SK-N-SH treated with all-trans-retinoic acid at 6 μM for 48 hours (cell line): ENCODE results near the gene FRMD3.
A peak's percentile ranks its signal among the peaks of the same experiment; 100 is the strongest.

Experiments used
- ATAC-seq: fragments of 200-7000 bp; cut with Tn5 transposase; 3 replicates; pipeline ENCODE4 v1.9.1; 2020; ENCODE audit warnings: mild to moderate bottlenecking, moderate library complexity
- ARNTL ChIP-seq: fragments of 450-650 bp; formaldehyde crosslinking; IDR thresholded peaks from 2 replicates; pipeline ENCODE4 v1.5.0; 2020; ENCODE audit warnings: low read depth, mild to moderate bottlenecking, moderate library complexity, borderline replicate concordance
- CSDC2 ChIP-seq: fragments of 250-450 bp; sonication (Bioruptor Pico); IDR thresholded peaks from 2 replicates; pipeline ENCODE4 v1.5.0; 2020; ENCODE audit warnings: mild to moderate bottlenecking, moderate library complexity
- ESRRG ChIP-seq: fragments of 250-450 bp; sonication (Bioruptor Pico); IDR thresholded peaks from 2 replicates; pipeline ENCODE4 v1.6.1; 2021; ENCODE audit warnings: mild to moderate bottlenecking
- GLIS3 ChIP-seq: fragments of 250-450 bp; sonication (Bioruptor Pico); IDR thresholded peaks from 2 replicates; pipeline ENCODE4 v1.5.0; 2020; ENCODE audit warnings: mild to moderate bottlenecking, moderate library complexity
- ISL1 ChIP-seq: fragments of 250-450 bp; sonication (Bioruptor Pico); IDR thresholded peaks from 2 replicates; pipeline ENCODE4 v2.1.2; 2022; ENCODE audit warnings: mild to moderate bottlenecking, moderate library complexity
- OSR1 ChIP-seq: fragments of 250-450 bp; sonication (Bioruptor Pico); IDR thresholded peaks from 2 replicates; pipeline ENCODE4 v1.8.0; 2022; ENCODE audit warnings: moderate library complexity, mild to moderate bottlenecking, inconsistent platforms
- PPARA ChIP-seq: fragments of 250-450 bp; sonication (Bioruptor Pico); IDR thresholded peaks from 2 replicates; pipeline ENCODE4 v1.5.0; 2020; ENCODE audit warnings: mild to moderate bottlenecking, borderline replicate concordance
- RARB ChIP-seq: fragments of 250-450 bp; sonication (Bioruptor Pico); IDR thresholded peaks from 2 replicates; pipeline ENCODE4 v1.8.0; 2021; ENCODE audit warnings: mild to moderate bottlenecking, moderate library complexity
- SNAI2 ChIP-seq: fragments of 250-450 bp; sonication (Bioruptor Pico); IDR thresholded peaks from 2 replicates; pipeline ENCODE4 v1.5.0; 2020; ENCODE audit warnings: mild to moderate bottlenecking, moderate library complexity
- TOX ChIP-seq: fragments of 250-450 bp; sonication (Bioruptor Pico); IDR thresholded peaks from 2 replicates; pipeline ENCODE4 v1.8.0; 2021; ENCODE audit warnings: mild to moderate bottlenecking, moderate library complexity, borderline replicate concordance
- ZC3H10 ChIP-seq: fragments of 250-450 bp; sonication (Bioruptor Pico); IDR thresholded peaks from 2 replicates; pipeline ENCODE4 v1.5.1; 2021; ENCODE audit warnings: mild to moderate bottlenecking, moderate library complexity
- ZFP3 ChIP-seq: fragments of 250-450 bp; sonication (Bioruptor Pico); IDR thresholded peaks from 2 replicates; pipeline ENCODE4 v1.5.0; 2020; ENCODE audit warnings: mild to moderate bottlenecking, moderate library complexity
- ZFP30 ChIP-seq: fragments of 450-650 bp; formaldehyde crosslinking; IDR thresholded peaks from 2 replicates; pipeline ENCODE4 v1.5.0; 2022; ENCODE audit warnings: mild to moderate bottlenecking, moderate library complexity
- ZNF565 ChIP-seq: fragments of 450-650 bp; formaldehyde crosslinking; conservative IDR thresholded peaks from 2 replicates; pipeline ENCODE4 v1.5.0; 2020; ENCODE audit warnings: low read depth, mild to moderate bottlenecking, moderate library complexity
- ZNF70 ChIP-seq: fragments of 450-650 bp; formaldehyde crosslinking; IDR thresholded peaks from 2 replicates; pipeline ENCODE4 v1.5.0; 2020; ENCODE audit warnings: mild to moderate bottlenecking, moderate library complexity
- ZNF8 ChIP-seq: fragments of 450-650 bp; formaldehyde crosslinking; IDR thresholded peaks from 2 replicates; pipeline ENCODE4 v1.5.0; 2020; ENCODE audit warnings: mild to moderate bottlenecking, moderate library complexity
- TF ChIP-seq, protein P1 (sequence below): fragments of 250-450 bp; sonication (Bioruptor Pico); IDR thresholded peaks from 2 replicates; pipeline ENCODE4 v1.5.0; 2020; ENCODE audit warnings: mild to moderate bottlenecking, moderate library complexity
- TF ChIP-seq, protein P2 (sequence below): fragments of 250-450 bp; sonication (Bioruptor Pico); IDR thresholded peaks from 2 replicates; pipeline ENCODE4 v1.8.0; 2020; ENCODE audit warnings: mild to moderate bottlenecking, moderate library complexity, borderline replicate concordance
- TF ChIP-seq, protein P3 (sequence below): fragments of 250-450 bp; sonication (Bioruptor Pico); IDR thresholded peaks from 2 replicates; pipeline ENCODE4 v1.5.1; 2020; ENCODE audit warnings: low read depth, mild to moderate bottlenecking, moderate library complexity
- TF ChIP-seq, protein P4 (sequence below): fragments of 250-450 bp; sonication (Bioruptor Pico); IDR thresholded peaks from 2 replicates; pipeline ENCODE4 v1.5.1; 2021; ENCODE audit warnings: mild to moderate bottlenecking, moderate library complexity

FRMD3 gene

DNA sequence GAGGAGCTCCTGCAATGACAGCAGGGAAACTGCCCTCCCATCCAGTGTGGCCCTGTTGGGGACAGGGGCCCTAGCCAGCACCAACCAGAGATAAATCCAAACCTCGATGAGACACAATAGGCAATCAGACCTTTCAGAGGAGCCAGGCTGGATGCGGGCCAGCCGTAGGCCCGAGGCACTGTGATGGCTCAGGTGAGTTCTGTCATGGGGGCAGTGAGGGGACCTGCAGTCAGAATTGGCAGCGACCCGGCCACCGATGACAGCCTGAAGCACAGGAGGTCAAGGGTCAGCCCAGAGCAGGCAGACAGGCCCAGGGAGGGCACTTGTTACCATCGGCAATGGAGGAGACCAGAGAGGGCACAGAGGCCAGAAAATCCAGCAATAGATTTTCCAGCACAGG, 90.8 kb downstream of the FRMD3 start (continued):
- TF ChIP-seq, protein P1, sequence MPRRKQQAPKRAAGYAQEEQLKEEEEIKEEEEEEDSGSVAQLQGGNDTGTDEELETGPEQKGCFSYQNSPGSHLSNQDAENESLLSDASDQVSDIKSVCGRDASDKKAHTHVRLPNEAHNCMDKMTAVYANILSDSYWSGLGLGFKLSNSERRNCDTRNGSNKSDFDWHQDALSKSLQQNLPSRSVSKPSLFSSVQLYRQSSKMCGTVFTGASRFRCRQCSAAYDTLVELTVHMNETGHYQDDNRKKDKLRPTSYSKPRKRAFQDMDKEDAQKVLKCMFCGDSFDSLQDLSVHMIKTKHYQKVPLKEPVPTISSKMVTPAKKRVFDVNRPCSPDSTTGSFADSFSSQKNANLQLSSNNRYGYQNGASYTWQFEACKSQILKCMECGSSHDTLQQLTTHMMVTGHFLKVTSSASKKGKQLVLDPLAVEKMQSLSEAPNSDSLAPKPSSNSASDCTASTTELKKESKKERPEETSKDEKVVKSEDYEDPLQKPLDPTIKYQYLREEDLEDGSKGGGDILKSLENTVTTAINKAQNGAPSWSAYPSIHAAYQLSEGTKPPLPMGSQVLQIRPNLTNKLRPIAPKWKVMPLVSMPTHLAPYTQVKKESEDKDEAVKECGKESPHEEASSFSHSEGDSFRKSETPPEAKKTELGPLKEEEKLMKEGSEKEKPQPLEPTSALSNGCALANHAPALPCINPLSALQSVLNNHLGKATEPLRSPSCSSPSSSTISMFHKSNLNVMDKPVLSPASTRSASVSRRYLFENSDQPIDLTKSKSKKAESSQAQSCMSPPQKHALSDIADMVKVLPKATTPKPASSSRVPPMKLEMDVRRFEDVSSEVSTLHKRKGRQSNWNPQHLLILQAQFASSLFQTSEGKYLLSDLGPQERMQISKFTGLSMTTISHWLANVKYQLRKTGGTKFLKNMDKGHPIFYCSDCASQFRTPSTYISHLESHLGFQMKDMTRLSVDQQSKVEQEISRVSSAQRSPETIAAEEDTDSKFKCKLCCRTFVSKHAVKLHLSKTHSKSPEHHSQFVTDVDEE (CRISPR knock-in tag): no peak
- TF ChIP-seq RARB (CRISPR knock-in tag): no peak
- TF ChIP-seq ZNF8 (CRISPR knock-in tag): no peak
- no peak for TF ChIP-seq ZFP3 (CRISPR knock-in tag)
- TF ChIP-seq ZNF70 (CRISPR knock-in tag): no peak

DNA sequence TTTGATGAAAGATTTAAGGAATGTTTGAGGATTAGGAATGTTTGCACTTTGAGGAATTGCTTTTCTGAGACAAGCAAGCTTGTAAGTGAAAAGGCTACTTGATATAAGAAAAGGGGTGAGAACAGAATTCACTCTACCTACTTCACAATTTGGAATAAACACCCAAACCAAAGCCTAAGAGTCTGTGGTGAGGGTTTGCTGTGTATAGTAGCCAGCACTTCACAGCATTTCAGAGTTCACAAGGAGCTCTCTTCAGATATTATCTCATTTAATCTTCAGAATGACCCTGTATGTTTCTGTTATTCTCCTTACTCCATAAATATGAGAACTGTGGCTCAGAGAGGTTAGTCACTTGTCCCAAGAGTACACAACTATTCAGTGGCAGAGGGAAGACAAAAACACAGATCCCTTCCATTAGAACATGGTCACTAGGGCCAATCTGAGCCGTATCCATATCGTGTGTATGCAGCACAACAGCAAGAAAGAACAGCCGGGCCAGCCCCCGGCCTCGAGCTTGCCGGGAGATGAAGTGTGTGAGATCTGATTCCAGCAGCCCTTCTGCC, 92.4 kb downstream of the FRMD3 start:
- TF ChIP-seq OSR1 (CRISPR knock-in tag) (no peak), RARB (CRISPR knock-in tag) (no peak), ZC3H10 (CRISPR knock-in tag) (no peak), ARNTL (CRISPR knock-in tag) (no peak), ZNF8 (CRISPR knock-in tag) (no peak), ESRRG (CRISPR knock-in tag) (no peak), ZFP3 (CRISPR knock-in tag) (no peak), GLIS3 (no peak), TOX (CRISPR knock-in tag) (no peak), ZNF70 (CRISPR knock-in tag) (no peak), ZFP30 (CRISPR knock-in tag) (no peak), ISL1 (CRISPR knock-in tag) (no peak), ZNF565 (CRISPR knock-in tag) (no peak), PPARA (CRISPR knock-in tag) (no peak)
- TF ChIP-seq, protein P1 (CRISPR knock-in tag): no peak
- TF ChIP-seq, protein P2, sequence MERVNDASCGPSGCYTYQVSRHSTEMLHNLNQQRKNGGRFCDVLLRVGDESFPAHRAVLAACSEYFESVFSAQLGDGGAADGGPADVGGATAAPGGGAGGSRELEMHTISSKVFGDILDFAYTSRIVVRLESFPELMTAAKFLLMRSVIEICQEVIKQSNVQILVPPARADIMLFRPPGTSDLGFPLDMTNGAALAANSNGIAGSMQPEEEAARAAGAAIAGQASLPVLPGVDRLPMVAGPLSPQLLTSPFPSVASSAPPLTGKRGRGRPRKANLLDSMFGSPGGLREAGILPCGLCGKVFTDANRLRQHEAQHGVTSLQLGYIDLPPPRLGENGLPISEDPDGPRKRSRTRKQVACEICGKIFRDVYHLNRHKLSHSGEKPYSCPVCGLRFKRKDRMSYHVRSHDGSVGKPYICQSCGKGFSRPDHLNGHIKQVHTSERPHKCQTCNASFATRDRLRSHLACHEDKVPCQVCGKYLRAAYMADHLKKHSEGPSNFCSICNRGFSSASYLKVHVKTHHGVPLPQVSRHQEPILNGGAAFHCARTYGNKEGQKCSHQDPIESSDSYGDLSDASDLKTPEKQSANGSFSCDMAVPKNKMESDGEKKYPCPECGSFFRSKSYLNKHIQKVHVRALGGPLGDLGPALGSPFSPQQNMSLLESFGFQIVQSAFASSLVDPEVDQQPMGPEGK (CRISPR knock-in tag): no peak
- TF ChIP-seq, all 23 proteins: peak for 0
- no peak for ATAC-seq

DNA sequence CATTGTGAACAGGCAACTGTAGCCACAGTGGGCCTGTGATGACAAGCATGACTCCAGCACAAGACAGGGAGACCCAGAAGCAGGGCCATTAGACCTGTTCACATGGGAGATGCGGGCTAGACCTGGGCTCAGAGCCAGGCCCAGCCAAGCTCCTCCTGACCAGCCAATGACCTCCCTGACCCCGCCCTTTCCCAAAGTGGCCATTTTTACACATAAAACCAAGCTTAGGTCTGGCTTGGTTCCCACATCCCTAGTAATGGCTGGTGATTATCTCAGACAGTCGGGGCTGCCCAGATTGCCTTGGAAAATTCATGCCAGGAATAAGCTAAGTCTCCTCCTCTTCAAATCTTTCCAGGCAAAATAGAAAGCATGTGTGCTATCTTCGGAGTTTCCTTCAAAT, 94.1 kb downstream of the FRMD3 start:
- TF ChIP-seq ZNF70 (CRISPR knock-in tag) (no peak), ARNTL (CRISPR knock-in tag) (no peak), SNAI2 (CRISPR knock-in tag) (no peak), ZNF565 (CRISPR knock-in tag) (no peak), RARB (CRISPR knock-in tag) (no peak), OSR1 (CRISPR knock-in tag) (no peak), GLIS3 (no peak), ESRRG (CRISPR knock-in tag) (no peak), CSDC2 (CRISPR knock-in tag) (no peak), ZNF8 (CRISPR knock-in tag) (no peak), ZFP30 (CRISPR knock-in tag) (no peak), TOX (CRISPR knock-in tag) (no peak), PPARA (CRISPR knock-in tag) (no peak)
- TF ChIP-seq, protein P3, sequence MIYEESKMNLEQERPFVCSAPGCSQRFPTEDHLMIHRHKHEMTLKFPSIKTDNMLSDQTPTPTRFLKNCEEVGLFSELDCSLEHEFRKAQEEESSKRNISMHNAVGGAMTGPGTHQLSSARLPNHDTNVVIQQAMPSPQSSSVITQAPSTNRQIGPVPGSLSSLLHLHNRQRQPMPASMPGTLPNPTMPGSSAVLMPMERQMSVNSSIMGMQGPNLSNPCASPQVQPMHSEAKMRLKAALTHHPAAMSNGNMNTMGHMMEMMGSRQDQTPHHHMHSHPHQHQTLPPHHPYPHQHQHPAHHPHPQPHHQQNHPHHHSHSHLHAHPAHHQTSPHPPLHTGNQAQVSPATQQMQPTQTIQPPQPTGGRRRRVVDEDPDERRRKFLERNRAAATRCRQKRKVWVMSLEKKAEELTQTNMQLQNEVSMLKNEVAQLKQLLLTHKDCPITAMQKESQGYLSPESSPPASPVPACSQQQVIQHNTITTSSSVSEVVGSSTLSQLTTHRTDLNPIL (CRISPR knock-in tag): no peak
- TF ChIP-seq, protein P2 (CRISPR knock-in tag): no peak
- TF ChIP-seq, protein P4, sequence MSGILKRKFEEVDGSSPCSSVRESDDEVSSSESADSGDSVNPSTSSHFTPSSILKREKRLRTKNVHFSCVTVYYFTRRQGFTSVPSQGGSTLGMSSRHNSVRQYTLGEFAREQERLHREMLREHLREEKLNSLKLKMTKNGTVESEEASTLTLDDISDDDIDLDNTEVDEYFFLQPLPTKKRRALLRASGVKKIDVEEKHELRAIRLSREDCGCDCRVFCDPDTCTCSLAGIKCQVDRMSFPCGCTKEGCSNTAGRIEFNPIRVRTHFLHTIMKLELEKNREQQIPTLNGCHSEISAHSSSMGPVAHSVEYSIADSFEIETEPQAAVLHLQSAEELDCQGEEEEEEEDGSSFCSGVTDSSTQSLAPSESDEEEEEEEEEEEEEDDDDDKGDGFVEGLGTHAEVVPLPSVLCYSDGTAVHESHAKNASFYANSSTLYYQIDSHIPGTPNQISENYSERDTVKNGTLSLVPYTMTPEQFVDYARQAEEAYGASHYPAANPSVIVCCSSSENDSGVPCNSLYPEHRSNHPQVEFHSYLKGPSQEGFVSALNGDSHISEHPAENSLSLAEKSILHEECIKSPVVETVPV (CRISPR knock-in tag): no peak
- TF ChIP-seq, protein P1 (CRISPR knock-in tag): no peak
- TF ChIP-seq, all 23 proteins: peak for 0
- ATAC-seq: peak; percentile 74
